Cardiac muscle cell (in vitro differentiated cells and primary cell): ENCODE measurements around the gene CRABP2. TPM values are rescaled to one million over a fixed set of nuclear protein-coding genes. Genes with fewer than 3 reads are reported as not detected.
A peak's percentile ranks its signal among the peaks of the same experiment; 100 is the strongest.

Experiments used
- DNase-seq, 2 donors: peaks; one replicate each; pipeline versions ENCODE4 v3.0.0 to v3.0.0-alpha.2; 2010 to 2017; ENCODE audit warnings: low read depth in 1 of 2, low spot score in 1 of 2
- H3K27ac ChIP-seq: fragments of 200-600 bp; sonication (generic); 2 replicates; pipeline ENCODE4 v1.5.1; 2016
- H3K27me3 ChIP-seq: fragments of 200-600 bp; sonication (generic); 2 replicates; pipeline ENCODE4 v1.6.0; 2016; ENCODE audit warnings: control low read depth
- H3K36me3 ChIP-seq: fragments of 200-600 bp; sonication (generic); 2 replicates; pipeline ENCODE4 v1.5.1; 2016; ENCODE audit warnings: control low read depth
- H3K4me1 ChIP-seq: fragments of 200-600 bp; sonication (generic); 2 replicates; pipeline ENCODE4 v1.8.1; 2017; ENCODE audit warnings: low read depth, mild to moderate bottlenecking, mixed run types
- H3K4me3 ChIP-seq: fragments of 200-600 bp; sonication (generic); 2 replicates; pipeline ENCODE4 v1.5.1; 2016; ENCODE audit warnings: mild to moderate bottlenecking
- H3K9me3 ChIP-seq: fragments of 200-600 bp; sonication (generic); 2 replicates; pipeline ENCODE4 v1.5.1; 2017; ENCODE audit warnings: low read depth, mild to moderate bottlenecking, control low read depth
- CTCF ChIP-seq: IDR thresholded peaks from 2 replicates; pipeline ENCODE4 v1.5.1; 2012; ENCODE audit warnings: low read depth, mild to moderate bottlenecking, low read length
- polyA plus RNA-seq: library from polyadenylated mRNA; unstranded; fragments of >200 nt; fragmentation: Nextera tagmentation; extraction: Ambion mirVana; gene quantifications from 2 replicates; pipeline ENCODE4 v1.2.1, GENCODE V29; 2016
- total RNA-seq: library from RNA; depleted of rRNA; stranded (reverse); fragments of >200 nt; gene quantifications from 2 replicates; pipeline ENCODE4 v1.2.3, GENCODE V29; 2016

Gene CRABP2
- total and polyA plus RNA-seq, 2 experiments from 2014 or later = 556 to 1,249 TPM

GRCh38 chr1:156670359-156670758 is 35.0 kb downstream of the CRABP2 start:
- peak overlapping the region; percentile 100 for H3K27ac ChIP-seq
- peaks cover 80% of the 10 kb centered on the region for H3K4me1 ChIP-seq
- no peaks in the 10 kb centered on the region for H3K9me3 ChIP-seq
- TF ChIP-seq CTCF = no peak
- DNase-seq = no peak
- H3K4me3 ChIP-seq = no peak overlapping the region
- H3K27me3 ChIP-seq = no peaks in the 10 kb centered on the region
- H3K36me3 ChIP-seq = peaks cover 17% of the 10 kb centered on the region

GRCh38 chr1:156669794-156670193 is 35.6 kb downstream of the CRABP2 start:
- Histone ChIP-seq H3K27ac (peak overlapping the region; percentile 100), H3K4me1 (peaks cover 78% of the 10 kb centered on the region), H3K36me3 (peaks cover 15% of the 10 kb centered on the region), H3K27me3 (no peaks in the 10 kb centered on the region), H3K4me3 (no peak overlapping the region), H3K9me3 (no peaks in the 10 kb centered on the region)
- no peak for DNase-seq
- no peak for TF ChIP-seq CTCF

- peak in 1 of 2 donors; percentile 40 for DNase-seq
- H3K4me1 ChIP-seq = peaks cover 78% of the 10 kb centered on the region
- TF ChIP-seq CTCF = no peak
- no peaks in the 10 kb centered on the region for H3K9me3 ChIP-seq
- peaks cover 12% of the 10 kb centered on the region for H3K36me3 ChIP-seq
- H3K27me3 ChIP-seq = no peaks in the 10 kb centered on the region
- H3K4me3 ChIP-seq = no peak overlapping the region
- peak overlapping the region; percentile 100 for H3K27ac ChIP-seq
These were observed 36.4 kb downstream of the CRABP2 start for GRCh38 chr1:156668801-156669637.

- DNase-seq = no peak
- TF ChIP-seq CTCF = no peak
- H3K4me3 ChIP-seq = no peak overlapping the region
These were observed 37.2 kb downstream of the CRABP2 start for GRCh38 chr1:156667968-156668709.

GRCh38 chr1:156667610-156667967 is 37.8 kb downstream of the CRABP2 start:
- H3K36me3 ChIP-seq = peaks cover 8% of the 10 kb centered on the region
- peak overlapping the region; percentile 100 for H3K27ac ChIP-seq
- no peaks in the 10 kb centered on the region for H3K27me3 ChIP-seq
- TF ChIP-seq CTCF = no peak
- no peaks in the 10 kb centered on the region for H3K9me3 ChIP-seq
- peak; percentile 26 to 50 for DNase-seq
- H3K4me1 ChIP-seq = peaks cover 85% of the 10 kb centered on the region
- no peak overlapping the region for H3K4me3 ChIP-seq

More at GRCh38 chr1:156667968-156668709, 37.2 kb downstream of the CRABP2 start:
- H3K27ac ChIP-seq = peak overlapping the region; percentile 100
- no peaks in the 10 kb centered on the region for H3K9me3 ChIP-seq
- H3K27me3 ChIP-seq = no peaks in the 10 kb centered on the region
- peaks cover 12% of the 10 kb centered on the region for H3K36me3 ChIP-seq
- peaks cover 80% of the 10 kb centered on the region for H3K4me1 ChIP-seq
